ENCODE data around the gene TRIM33.
"Not testable (repeated sequence)": the region's sequence is repeated elsewhere in the genome, so short reads cannot be mapped to it uniquely, and the experiment has no call there.

The TRIM33 gene

GRCh38 chr1:114390960-114391359 lies 120.0 kb downstream of the TRIM33 start:
- no peak for DNase-seq

GRCh38 chr1:114390361-114390760 lies 120.6 kb downstream of the TRIM33 start:
- DNase-seq: no peak

GRCh38 chr1:114388432-114389003 lies 122.5 kb downstream of the TRIM33 start:
- no peak for DNase-seq

- DNase-seq: not testable (repeated sequence)
Measured at GRCh38 chr1:114387585-114387984, 123.4 kb downstream of the TRIM33 start.

- DNase-seq: no peak
Measured at GRCh38 chr1:114387010-114387360, 124.0 kb downstream of the TRIM33 start.

- DNase-seq: no peak
Measured at GRCh38 chr1:114386129-114387009, 124.6 kb downstream of the TRIM33 start.

- DNase-seq: no peak
Measured at GRCh38 chr1:114384922-114385321, 126.1 kb downstream of the TRIM33 start.

GRCh38 chr1:114379987-114380386 lies 131.0 kb downstream of the TRIM33 start:
- DNase-seq: no peak

GRCh38 chr1:114379358-114379757 lies 131.6 kb downstream of the TRIM33 start:
- DNase-seq: no peak

- DNase-seq: no peak
Measured at GRCh38 chr1:114377356-114377755, 133.6 kb downstream of the TRIM33 start.

GRCh38 chr1:114369930-114370329 lies 141.1 kb downstream of the TRIM33 start:
- no peak for DNase-seq

GRCh38 chr1:114369266-114369919 lies 141.6 kb downstream of the TRIM33 start:
- not testable (repeated sequence) for DNase-seq

GRCh38 chr1:114368560-114369255 lies 142.3 kb downstream of the TRIM33 start:
- DNase-seq: no peak

GRCh38 chr1:114367810-114368209 lies 143.2 kb downstream of the TRIM33 start:
- DNase-seq: no peak

- DNase-seq: not testable (repeated sequence)
Measured at GRCh38 chr1:114363230-114363629, 147.8 kb downstream of the TRIM33 start.

- DNase-seq: no peak
Measured at GRCh38 chr1:114359791-114360190, 151.2 kb downstream of the TRIM33 start.

- DNase-seq: no peak
Measured at GRCh38 chr1:114355240-114355639, 155.8 kb downstream of the TRIM33 start.

- DNase-seq: peak; percentile 91
Measured at GRCh38 chr1:114353262-114353661, 157.7 kb downstream of the TRIM33 start.

GRCh38 chr1:114352797-114353196 lies 158.2 kb downstream of the TRIM33 start:
- DNase-seq: peak; percentile 98

- DNase-seq: no peak
Measured at GRCh38 chr1:114350731-114351445, 160.1 kb downstream of the TRIM33 start.

- no peak for DNase-seq
Measured at GRCh38 chr1:114349891-114350605, 161.0 kb downstream of the TRIM33 start.

Measured in DMS 273 treated with DMSO at 0.1 percent for 48 hours (cell line).